ENCODE results near the gene CYP11A1. TPM values are rescaled to one million over a fixed set of nuclear protein-coding genes. Genes with fewer than 3 reads are reported as not detected.

Gene CYP11A1
- total RNA-seq, 1 experiment from 2014 or later, result 1.7 TPM

- peaks cover 12% of the 10 kb centered on the region for H3K27me3 Mint-ChIP-seq (ENCODE audit: low read depth)
- H3K27me3 ChIP-seq (ENCODE audit: insufficient read depth, low read length), result no peaks in the 10 kb centered on the region
- no peaks in the 10 kb centered on the region for H3K9me3 Mint-ChIP-seq
- WGBS (ENCODE audit: extremely low coverage, insufficient read length, low lambda C conversion rate), result no CpG with 5 or more reads among the region's 4 CpGs
- no peak overlapping the region for H3K56ac ChIP-seq (ENCODE audit: insufficient read length, low read depth, low read length)
- H2BK120ac ChIP-seq (ENCODE audit: low read depth, low read length, poor library complexity, severe bottlenecking), result no peak overlapping the region
- no peak overlapping the region for H3K27ac ChIP-seq (ENCODE audit: insufficient read length, low read depth, low read length)
- H3K79me2 ChIP-seq (ENCODE audit: insufficient read depth, low read length), result no peaks in the 10 kb centered on the region
- H2AK5ac ChIP-seq (ENCODE audit: insufficient read length, low read length), result no peak overlapping the region
- no peaks in the 10 kb centered on the region for H3K36me3 Mint-ChIP-seq (ENCODE audit: insufficient read depth in 1 of 3, low read depth in 3 of 3)
- H4K8ac ChIP-seq (replicated peaks; ENCODE audit: insufficient read length, low read depth, low read length), result no peak overlapping the region
- no peak overlapping the region for H3K4me2 ChIP-seq (ENCODE audit: insufficient read depth, insufficient read length, low read length)
- no peak overlapping the region for H3K9ac ChIP-seq (ENCODE audit: extremely low read depth, insufficient read length, low read length)
- no peak for TF ChIP-seq CTCF (conservative IDR thresholded peaks at IDR 0.05)
- no peak overlapping the region for H3K4me3 Mint-ChIP-seq
- no peak overlapping the region for H2BK20ac ChIP-seq (ENCODE audit: low read depth, low read length, poor library complexity, severe bottlenecking)
- 0 out of 2 replicates have a peak overlapping the region, but pooled peaks have one; percentile 40 for H2BK15ac ChIP-seq (ENCODE audit: low read depth, low read length)
- H3K14ac ChIP-seq (ENCODE audit: insufficient read depth, low read length), result peak overlapping the region; percentile 71
- no peak overlapping the region for H2AFZ ChIP-seq (ENCODE audit: low read length)
- H2BK12ac ChIP-seq (ENCODE audit: insufficient read length, low read depth, low read length), result no peak overlapping the region
- H3K23ac ChIP-seq (ENCODE audit: insufficient read length, low read depth, low read length), result no peak overlapping the region
- no peak overlapping the region for H2BK5ac ChIP-seq (ENCODE audit: insufficient read length, low read length)
- peak overlapping the region; percentile 33 for H3K18ac ChIP-seq (ENCODE audit: insufficient read length, low read depth, low read length)
- H3K4me1 Mint-ChIP-seq, result peaks cover 16 to 37% of the 10 kb centered on the region in 2 experiments
- H3K79me1 ChIP-seq (ENCODE audit: insufficient read depth, low read depth, low read length, poor library complexity, severe bottlenecking), result no peaks in the 10 kb centered on the region
- no peak overlapping the region for H3K4ac ChIP-seq (ENCODE audit: low read depth, low read length)
- H3K9me3 ChIP-seq (ENCODE audit: control insufficient read depth, low read depth, low read length), result no peaks in the 10 kb centered on the region
- no peak for DNase-seq
- no peak overlapping the region for H4K5ac ChIP-seq (ENCODE audit: insufficient read length, low read depth, low read length)
- no peak overlapping the region for H3T11ph ChIP-seq (ENCODE audit: low read length)
- H4K91ac ChIP-seq (ENCODE audit: insufficient read length, low read depth, low read length), result no peak overlapping the region
- H3K27ac Mint-ChIP-seq, result no peak overlapping the region; a peak in 1 of 7 replicates
- H3K4me1 ChIP-seq (ENCODE audit: insufficient read depth, low read length), result peaks cover 5% of the 10 kb centered on the region; the same call in 1 of the 2 replicates
- H4K20me1 ChIP-seq (ENCODE audit: control insufficient read depth, insufficient read depth, insufficient read length), result no peaks in the 10 kb centered on the region
- no peaks in the 10 kb centered on the region for H3K23me2 ChIP-seq (ENCODE audit: insufficient read length, low read depth, low read length, poor library complexity, severe bottlenecking)
Measured at GRCh38 chr15:74326746-74327145, 40.7 kb downstream of the CYP11A1 start.
